HG03520 (cell line): ENCODE data around the gene EGFL7.

ENCODE experiments used
- ATAC-seq: cut with Tn5 transposase; IDR thresholded peaks from one replicate; pipeline ENCODE4 v1.9.1; 2021; ENCODE audit warnings: mild to moderate bottlenecking, moderate library complexity; ENCODE audit not compliant: unreplicated experiment

The EGFL7 gene

DNA sequence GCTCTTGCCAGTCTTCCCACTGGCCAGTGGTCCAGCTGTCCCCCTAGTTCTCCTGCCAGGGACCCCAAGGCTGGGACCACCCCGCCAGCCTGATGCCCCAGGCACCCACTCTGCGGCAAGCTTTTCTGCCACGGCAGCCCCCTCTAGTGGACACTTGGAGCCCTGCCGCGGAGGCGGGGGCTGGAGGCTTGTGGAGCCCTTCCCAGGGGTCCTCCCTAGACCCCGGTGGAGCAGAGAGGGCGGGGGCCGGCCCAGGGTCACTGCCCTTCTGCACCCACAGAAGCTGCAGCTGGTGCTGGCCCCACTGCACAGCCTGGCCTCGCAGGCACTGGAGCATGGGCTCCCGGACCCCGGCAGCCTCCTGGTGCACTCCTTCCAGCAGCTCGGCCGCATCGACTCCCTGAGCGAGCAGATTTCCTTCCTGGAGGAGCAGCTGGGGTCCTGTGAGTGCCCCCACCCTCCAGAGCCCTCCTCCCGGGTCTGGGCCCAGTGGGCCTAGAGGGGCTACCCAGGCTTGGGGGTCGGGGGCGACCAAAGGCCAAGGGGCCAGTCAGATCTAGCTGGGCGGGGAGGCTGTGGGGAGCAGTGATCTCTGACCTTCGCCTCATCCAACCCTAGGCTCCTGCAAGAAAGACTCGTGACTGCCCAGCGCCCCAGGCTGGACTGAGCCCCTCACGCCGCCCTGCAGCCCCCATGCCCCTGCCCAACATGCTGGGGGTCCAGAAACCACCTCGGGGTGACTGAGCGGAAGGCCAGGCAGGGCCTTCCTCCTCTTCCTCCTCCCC lies 9.1 kb downstream of the EGFL7 start:
- ATAC-seq: no peak

DNA sequence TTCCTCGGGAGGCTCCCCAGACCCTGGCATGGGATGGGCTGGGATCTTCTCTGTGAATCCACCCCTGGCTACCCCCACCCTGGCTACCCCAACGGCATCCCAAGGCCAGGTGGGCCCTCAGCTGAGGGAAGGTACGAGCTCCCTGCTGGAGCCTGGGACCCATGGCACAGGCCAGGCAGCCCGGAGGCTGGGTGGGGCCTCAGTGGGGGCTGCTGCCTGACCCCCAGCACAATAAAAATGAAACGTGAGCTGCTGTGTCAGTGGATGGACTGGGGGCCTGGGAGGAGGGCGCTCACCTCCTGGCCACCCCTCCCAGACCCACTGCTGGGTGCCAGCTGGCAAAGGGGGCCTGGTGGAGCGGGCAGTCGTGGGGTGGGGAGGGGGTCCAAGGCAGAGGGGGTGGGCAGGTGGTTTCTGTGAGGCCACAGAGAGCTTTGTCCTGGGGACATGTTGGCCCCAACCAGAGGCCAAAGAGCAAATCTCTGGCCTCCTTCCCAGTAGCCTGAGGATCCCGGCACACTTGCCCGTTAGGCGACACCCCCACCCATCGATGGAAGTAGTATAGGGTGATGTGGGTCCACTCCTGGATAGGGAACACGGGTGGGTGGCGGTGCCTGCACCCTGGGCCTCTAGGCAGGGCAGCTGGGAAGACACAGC lies 9.8 kb downstream of the EGFL7 start:
- ATAC-seq: no peak

DNA sequence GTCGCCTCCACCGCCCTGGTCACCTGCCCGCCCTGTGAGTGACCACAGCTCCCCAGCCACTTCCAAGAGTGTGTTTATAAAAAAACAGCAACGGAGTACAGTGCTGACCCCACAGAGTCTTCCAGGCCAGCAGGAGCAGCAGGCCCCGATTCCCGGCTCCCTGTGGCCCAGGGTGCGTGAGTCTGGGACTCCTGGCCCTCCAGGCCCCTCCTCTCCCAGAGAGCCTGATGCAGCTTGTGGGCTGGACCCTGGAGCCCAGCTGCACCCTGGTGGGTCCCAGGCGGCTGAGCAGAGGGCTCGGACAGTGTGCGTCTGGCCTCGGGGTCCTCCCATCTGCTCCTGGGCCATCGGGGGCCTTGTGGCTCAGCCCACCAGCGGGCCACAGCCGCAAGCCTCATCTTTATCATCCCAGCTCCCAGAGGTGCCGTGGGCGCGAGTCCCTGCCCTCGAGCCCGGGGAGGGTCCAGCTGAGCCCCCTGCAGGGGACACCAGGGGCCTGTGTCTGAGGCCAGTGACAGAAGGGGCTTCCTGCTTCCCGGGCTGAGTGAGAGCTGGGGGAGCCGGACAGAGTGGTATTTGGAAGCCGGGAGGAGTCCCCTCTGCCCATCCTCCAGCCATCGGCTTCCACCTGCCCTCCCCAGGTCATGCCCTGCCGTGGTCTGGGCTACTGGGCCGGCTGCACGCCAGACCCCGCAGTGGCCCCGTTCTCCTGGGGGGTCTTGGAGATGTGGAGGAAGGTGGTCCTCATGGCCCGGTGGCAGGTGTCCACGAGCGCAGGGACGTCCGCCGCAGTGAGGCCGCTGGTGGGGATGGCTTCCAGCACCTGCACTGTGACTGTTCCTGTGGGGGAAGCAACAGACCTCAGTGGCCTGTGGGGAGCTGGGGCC lies 10.6 kb downstream of the EGFL7 start:
- no peak for ATAC-seq

DNA sequence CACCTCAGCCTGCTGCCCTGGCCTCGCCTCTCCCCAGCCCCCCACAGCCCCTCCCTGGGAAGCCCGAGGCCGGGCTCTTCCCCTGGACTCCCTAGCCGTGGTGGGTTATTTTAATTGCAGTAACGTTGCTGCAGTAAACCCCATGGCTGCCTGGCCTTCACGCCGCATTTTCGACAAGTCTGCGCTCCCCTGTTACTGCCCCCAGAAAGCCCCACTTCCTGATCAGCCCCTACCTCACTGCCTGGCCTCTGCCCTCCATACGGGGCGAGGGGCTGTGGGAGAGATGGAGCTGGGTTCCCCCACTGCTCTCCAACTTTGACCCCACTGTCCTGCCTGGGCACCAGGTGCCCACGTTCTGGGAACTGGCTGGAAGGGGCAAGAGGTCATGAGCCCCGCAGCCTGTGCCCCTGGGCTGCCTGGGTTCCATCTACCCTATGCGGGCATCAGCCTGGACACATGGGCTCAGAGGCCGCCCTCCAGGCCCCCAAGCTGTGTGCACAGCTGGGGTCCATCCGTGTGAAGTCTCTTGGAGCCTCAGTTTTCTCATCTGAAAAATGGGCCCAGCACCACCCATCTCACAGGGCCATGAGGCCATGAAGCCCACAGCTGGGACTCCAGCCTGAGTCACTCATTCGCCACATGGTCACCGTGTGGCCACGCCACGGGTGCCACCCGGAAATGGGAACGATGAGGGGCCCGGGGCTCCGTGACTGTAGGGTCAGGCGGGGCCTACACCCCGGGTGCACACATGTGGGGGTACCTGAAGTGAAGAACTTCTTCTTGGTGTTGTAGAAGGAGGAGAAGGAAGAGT lies 11.5 kb downstream of the EGFL7 start:
- ATAC-seq: no peak

DNA sequence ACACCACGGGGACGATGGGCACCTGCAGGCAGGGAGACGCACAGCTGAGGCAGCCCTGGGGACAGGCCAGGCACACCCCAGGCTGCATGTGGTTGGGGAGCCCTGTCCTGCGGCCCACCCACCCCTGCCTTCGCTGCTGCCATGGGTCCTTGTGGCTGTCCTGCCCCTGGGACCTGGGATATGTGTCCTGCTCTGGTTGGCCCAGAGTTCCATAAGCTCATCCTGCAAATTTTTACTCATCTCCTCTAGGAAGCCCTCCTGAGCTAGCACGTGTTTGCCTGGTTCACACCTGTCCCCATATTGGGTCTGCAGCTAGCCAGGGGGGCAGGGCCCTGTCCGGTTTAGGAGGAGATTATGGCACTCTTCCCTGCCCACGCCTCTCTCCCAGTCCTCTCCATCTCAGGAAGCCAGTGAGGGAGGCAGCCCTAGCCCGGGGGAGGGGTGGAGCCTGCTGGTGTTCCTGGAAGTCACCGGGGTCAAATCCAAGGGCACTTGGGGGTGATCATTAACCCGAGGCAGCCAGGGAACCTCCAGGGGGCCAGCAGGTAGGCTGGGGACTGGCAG lies 12.2 kb downstream of the EGFL7 start:
- ATAC-seq: no peak

DNA sequence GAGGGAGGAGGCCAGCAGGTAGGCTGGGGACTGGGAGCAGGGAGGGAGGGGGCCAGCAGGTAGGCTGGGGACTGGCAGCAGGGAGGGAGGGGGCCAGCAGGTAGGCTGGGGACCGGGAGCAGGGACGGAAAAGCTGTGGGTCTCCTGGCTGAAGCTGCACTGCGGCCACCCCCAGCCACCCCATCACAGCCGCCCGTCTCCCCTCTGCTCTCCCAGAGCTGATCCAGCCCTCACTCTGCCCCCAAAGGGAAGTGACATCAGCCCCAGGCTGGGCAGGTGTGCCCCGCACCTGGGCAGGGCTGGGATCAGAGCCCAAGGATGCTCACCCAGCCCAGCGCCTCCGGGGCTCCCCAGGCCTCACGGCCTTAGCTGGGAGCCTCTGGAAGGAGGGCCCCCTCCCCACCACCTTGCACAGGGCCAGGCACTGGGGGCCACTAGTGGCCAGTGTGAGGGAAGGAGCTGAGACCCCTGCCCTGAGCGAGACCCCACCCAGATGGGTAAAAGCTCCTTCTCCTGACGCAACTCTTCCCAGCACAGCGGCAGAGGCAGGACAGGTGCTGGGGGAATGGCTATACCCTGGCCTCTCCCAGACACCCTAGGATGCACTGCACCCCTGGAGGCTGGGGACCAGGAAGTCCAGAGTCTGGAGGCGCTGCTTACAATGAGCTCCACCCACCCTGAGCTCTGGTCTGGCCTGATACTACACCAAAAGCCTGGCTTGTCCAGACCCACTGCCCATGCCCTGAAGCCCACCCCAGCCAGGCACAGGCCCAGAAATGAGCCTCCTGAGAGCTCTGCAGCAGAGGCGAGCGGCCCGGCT lies 13.0 kb downstream of the EGFL7 start:
- ATAC-seq: no peak

DNA sequence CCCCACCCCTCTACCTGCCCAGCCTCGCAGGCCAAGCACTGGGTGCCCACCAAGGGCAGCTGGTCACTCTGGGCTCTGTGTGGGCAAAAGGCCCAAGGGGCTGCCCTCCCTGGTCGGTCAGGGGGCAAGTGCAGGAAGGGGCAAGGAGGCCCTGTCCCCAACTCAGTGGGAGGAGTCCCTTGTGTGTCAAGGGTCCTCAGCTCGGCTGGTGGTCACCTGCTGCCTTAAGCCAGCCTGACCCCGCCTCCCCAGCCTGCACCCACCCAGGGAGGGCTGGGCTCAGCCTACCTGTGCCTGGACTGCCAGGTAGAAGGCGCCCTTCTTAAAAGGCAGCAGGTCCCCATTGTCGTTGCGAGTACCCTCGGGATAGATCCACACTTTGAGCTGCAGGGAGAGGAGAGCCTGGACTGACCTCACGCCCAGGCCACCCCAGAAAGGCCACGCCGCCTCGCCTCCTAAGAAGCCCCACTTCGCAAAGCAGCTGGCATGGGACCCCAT lies 13.6 kb downstream of the EGFL7 start:
- ATAC-seq: no peak

DNA sequence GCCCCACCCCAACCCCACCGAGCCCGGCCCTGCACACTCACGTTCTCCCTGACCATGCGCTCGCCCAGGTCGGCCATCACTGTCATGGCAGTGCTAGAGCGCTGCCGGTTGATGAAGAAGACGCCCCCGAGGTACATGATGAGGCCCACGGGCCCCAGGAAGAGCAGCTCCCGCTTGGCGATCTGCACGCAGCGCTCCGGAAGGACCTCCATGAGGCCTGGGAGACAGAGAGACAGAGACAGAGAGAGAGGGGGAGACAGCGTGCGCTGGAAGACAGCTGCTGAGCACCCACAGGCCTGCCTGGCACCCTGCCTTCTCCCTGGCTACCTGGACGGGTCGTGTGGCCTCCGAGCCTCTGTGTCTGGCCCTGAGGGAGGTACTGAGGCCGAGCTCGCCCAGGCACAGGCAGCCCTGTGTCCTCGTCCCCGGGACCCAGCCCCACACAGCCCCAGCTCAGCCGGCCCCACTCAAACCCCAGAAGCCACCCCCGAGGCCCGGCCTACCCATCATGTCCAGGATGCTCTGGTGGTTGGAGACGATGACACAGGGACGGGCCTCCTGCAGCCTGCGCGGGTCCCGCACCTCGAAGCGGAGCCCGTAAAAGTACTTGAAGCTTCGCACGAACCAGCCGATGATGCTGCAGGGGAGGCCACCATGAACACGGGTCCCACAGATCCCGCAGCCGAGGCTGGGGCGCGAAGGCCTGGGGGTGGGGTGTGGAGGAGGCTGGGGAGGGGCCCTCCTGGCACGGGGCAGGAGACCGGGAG lies 14.4 kb downstream of the EGFL7 start:
- ATAC-seq: no peak

DNA sequence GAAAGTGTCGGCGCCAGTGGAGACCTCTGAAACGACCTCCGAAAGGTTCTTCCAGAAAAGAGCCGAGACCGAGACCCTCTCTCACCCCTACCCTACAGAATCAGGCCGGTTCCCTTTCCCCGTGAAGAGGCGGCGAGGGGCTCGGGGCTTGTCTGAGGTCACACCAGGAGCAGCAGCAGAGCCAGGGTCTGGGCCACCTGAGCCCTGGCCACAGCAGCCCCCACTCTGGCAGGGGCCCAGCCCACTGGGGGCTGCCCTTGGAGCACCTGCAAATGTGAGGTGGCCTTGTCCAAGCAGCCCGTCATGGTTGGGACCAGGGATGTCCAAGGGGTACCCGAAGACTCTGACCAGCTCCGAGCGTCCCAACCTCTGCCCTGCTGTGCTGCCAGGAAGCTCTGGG lies 15.3 kb downstream of the EGFL7 start:
- no peak for ATAC-seq

DNA sequence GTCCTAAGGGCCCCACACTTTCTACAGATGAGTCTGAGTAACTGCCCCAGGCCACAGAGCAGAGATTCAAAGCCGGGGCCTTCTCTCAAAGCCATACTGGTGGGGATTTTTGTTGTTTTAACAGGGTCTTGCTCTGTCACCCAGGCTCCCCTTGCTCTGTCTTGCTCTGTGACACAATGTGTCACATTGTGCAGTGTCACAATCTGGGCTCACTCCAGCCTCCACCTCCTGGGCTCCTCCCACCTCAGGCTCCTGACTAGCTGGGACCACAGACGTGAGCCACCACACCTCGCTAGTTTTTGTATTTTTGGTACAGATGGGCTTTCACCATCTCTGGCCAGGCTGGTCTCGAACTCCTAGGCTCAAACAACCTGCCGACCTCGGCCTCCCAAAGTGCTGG lies 15.9 kb downstream of the EGFL7 start:
- no peak for ATAC-seq

DNA sequence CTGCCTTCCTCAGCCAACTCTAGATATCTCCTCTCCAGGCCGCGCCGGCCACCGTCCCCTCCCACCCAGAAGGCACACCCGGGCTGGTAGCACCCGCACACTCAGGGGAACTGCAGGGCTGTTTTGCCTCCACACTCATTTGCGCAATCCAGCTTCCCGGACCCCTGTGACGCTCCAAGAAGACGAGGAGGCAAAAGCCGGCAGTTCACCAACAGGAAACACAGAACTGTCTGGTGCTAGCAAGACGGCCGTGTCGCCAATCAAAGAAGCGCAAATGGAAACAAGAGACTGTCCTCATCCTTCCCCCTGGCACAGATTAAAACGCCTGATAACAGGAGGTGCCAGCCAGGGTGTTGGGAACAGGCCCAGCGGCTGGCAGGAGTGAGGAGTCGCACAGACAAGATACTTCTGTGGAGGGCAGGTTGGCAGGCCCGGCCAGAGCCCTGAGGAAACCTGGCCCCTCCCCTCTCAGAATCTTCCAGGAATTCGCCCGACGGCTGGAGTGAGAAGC lies 16.8 kb downstream of the EGFL7 start:
- ATAC-seq: no peak

DNA sequence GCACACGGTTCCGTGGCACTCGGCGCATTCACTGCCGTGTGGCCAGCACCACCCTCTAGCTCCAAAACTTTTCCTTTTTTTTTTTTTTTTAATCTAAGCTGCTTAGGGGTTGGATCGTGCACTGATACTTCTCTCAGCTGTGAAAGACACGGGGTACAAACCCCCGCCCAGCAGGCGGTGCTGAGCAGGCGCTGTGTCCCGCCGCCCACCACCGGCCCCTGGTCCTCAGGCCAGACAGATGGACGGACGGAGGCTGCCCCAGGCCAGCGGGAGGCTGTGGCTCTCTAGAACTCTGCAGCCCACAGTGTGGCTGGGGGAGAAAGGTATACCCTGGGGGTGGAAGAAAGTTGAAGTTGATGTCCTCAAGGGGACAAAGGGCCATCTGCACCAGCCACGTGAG lies 18.3 kb downstream of the EGFL7 start:
- no peak for ATAC-seq

DNA sequence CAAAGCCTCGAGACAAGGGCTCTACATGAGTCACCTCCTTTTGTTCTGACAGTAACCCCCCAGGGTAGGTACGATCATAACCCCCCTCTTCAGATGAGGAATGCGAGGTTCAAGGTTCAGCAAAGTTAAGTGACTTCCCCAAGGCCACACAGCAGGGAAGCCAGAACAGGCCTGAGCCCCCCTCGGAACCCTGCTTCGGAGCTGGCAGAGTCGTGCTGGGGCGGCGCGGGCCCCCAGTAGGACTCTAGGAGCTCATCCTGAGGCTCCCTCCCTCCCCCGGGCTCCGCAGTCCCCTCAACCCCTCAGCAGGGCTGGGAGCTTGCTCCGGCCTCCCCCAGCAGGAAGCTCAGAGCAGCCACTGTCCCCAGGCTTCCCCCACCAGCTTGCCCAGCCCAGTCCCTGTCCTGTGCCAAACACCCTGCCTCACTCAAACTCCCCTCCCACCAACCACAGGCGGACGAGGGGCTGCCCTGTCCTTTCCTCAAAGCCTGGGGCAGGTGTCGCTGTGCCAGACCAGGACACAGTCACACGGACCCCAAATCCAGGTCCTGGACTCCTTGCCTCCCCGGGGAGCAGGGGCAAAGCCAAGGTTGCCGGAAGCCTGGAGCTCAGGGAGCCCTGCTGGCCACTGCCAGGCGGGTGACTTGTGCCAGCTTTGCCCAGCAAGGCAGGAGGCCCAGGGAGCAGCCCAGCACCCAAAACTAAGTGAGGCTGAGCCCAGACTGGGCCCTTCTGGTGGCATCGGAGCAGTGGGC lies 19.4 kb downstream of the EGFL7 start:
- ATAC-seq: no peak

DNA sequence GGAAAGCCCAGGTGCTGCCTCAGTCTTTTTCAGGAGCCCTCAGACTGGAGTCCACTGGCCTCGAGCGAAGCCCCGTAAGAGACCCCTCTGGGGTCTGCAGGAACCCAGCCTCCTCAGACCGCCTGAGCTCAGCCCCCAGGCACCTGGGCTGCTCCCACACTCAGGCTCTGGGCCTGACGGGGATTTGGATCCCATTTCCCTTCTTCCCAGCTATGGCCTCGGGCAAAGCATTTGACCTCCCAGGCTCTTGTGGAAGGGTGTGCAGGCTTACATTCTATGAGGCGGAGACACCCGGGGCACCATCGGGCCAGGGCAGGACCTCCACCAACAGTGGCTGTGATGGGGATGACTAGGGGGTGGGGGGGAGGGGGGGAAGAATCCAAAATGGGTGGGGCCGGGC lies 20.0 kb downstream of the EGFL7 start:
- no peak for ATAC-seq

DNA sequence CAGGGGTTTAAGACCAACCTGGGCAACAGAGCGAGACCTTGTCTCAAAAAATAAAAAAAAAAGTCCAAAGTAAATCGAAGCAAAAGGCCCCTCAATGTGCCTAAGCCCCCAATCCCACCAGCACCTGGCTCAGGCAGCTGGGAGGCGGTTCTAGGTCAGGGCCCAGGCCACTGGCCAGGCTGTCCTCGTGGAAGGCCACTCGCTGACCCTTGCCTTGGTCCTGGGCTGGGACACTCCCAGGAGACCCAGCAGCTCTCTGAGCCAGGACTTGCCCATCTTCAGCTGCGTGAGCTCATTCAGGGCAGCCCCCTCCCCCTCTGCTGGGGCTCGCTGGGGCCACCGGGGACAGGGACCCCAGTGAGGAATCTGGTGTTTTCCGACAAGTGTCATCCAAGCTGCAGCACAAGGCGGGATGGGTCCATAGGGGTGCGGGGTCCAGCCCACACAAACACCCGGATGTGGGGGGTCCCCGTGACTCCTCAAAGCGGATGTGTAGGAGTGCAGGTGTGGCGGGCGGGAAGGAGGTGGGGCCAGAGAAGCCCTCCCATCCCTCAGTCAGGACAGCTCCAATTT lies 20.5 kb downstream of the EGFL7 start:
- ATAC-seq: no peak

DNA sequence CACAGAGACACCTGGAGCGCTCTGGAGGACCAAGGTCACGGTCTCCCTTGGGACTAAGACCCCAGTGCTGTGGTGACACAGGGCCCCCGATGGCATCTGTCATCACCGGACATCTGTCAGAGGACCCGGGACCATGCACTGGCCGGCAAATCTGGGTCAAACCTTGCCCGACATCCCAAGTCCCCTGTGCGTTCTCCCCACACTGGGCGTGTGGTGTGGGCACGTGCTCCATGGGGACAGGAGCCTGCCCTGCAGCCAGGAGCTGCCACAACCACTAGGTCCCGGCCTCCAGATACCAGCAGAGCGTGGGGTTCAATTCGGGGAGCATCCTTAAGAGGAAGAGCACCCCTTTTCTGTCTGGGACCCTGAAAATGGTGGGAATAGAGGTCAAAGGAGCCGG lies 21.0 kb downstream of the EGFL7 start:
- no peak for ATAC-seq

DNA sequence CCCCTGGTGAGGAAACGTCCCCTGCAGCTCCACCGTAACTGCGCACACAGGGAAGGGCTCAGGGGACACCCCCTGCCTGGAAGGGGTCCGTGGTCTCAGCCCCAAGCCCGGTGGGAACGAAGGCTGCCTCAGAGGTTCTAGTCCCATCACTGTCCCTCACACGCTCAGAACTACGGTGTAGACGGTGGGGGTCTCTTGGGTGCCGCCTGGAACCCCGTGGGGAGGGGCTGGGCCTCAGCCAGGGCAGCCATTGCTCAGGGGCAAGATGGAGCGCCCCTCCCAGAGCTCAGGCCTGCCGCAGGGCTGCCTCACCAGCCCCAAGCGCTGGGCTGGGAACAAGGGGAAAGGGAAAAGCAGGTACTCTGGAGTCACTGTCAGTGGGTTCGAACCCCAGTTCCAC lies 21.6 kb downstream of the EGFL7 start:
- ATAC-seq: no peak

DNA sequence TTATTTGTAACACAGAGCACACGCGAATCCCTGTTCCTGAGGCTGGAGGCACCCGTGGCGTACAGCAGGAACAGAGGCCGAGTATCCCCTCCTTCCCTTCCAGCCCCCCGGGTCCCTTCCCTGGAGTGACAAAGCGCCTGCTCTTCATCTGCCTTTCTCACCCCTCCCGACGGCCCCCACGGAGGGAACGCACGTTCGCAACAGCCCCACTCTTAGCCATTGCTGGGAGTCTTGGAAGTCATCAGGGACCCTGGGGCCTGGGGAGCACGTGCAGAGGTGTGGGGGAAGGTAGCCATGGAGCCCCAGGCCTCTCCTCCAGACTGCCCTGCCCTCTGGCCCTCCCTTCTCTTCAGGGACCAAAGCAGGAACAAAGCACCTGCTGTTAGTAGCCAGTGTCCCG lies 22.1 kb downstream of the EGFL7 start:
- no peak for ATAC-seq
